GM18870 (cell line): ENCODE measurements around the gene CTSZ.
"Not testable (repeated sequence)": the region's sequence is repeated elsewhere in the genome, so short reads cannot be mapped to it uniquely, and the experiment has no call there.

Source experiments
- ATAC-seq: cut with Tn5 transposase; IDR thresholded peaks from one replicate; pipeline ENCODE4 v1.9.1; 2021; ENCODE audit warnings: moderate library complexity; ENCODE audit not compliant: unreplicated experiment

The CTSZ gene

GRCh38 chr20:59006864-59007664 lies at the start of gene CTSZ:
Gene CTSZ (minus strand): TSS chr20:59007254. CDS start chr20:59007128, 126 bp downstream.
- ATAC-seq, result no peak

- ATAC-seq, result no peak
Measured at GRCh38 chr20:59055302-59055701, 48.2 kb upstream of the CTSZ start.

DNA sequence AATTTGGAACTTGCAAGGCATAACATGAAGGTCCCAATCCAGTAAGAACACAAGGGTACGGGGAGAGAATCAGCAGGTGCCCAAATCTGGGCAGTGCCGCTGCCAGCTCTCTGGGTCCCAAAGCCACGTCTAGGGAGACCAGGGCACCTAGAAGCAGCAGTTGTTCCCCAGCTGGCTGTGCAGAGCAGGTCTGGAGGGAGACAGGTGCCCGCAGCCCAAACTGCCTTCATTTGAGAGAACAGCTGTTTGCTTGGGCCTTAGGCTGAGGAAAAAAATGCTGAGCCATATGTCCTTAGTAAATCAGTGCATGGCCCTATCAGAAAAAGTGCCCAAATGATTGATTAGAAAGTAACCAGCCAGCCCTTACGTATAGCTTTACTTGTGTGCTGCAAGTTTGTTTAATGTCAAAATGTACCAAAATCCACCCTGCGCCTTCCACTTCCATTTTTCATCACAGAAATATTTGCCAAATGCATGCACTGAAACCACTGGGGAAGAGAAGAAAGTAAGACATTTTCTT lies 44.7 kb upstream of the CTSZ start:
- no peak for ATAC-seq

- no peak for ATAC-seq
Measured at GRCh38 chr20:59050437-59050836, 43.4 kb upstream of the CTSZ start.

DNA sequence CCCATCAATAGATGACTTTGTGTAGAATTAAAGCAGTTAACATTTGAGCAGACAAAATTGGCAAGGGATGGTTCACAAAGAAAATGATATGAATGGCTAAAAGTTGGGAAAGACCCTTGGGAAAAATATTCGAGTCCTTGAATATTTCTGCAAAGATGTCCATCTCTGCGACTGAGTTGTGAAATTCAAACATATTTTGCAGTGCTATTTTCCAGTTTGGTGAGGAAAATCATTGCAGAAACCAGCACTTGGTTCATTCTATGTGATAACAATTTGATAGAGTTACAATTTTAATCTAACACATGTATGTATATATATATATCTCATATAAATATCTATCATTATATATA lies 41.6 kb upstream of the CTSZ start:
- ATAC-seq, result no peak

GRCh38 chr20:59047938-59048680 lies 41.1 kb upstream of the CTSZ start:
- no peak for ATAC-seq

DNA sequence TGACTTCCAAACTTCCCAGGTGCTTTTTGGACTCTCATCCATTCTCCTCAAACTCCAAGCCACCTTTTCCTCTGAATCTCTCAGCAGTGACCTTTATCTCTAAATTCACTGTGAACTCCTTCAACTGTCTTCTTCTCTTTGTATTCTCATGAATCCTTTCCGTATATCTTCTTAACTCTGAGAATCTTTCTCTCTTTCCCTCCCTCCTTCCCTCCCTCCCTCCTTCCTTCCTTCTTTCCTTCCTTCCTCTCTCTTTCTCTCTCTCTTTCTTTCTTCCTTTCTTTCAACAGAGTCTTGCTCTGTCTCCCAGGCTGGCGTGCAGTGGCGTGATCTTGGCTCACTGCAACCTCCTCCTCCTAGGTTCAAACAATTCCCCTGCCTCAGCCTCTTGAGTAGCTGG lies 39.8 kb upstream of the CTSZ start:
- no peak for ATAC-seq

DNA sequence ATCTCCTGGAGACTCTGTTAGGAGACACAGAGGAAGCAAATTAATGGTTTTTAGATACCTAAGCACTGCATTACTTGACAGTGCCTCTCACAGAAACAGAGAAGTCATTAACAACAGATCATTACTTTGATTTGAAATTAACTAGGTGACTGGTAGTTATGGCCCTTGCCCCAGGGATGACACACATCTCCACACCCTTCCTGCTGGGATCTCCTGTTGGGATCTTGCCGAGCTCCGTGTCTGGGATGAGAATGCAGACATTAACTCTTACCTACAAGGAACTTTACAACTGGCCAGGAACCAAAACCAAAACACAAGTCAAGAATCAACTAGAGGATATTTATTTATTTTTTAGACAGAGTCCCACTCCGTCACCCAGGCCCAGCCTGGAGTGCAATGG lies 37.7 kb upstream of the CTSZ start:
- ATAC-seq, result no peak

GRCh38 chr20:59044295-59044694 lies 37.2 kb upstream of the CTSZ start:
- ATAC-seq, result no peak

DNA sequence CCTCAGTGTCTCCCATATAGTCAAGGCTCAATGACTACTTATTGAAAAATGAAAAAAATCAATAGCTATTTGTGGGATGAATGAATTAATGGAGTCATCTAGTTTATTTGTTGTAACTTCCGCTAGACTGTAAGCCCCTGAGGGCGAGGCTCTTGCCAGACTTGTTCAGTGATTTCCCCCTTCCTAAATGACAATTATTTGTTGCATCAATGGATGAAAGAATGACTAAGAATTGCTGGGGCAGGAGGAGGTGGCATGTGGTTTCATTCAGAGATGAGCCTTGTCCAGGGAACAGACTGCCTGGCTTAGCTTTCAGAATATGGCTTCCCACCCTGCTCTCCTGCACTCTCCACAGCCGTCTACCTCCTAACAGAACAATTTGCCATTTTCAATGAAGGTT lies 36.6 kb upstream of the CTSZ start:
- ATAC-seq, result no peak

GRCh38 chr20:59042796-59043631 lies 36.0 kb upstream of the CTSZ start:
- ATAC-seq, result peak; percentile 72

GRCh38 chr20:59042151-59042795 lies 35.2 kb upstream of the CTSZ start, which contains the start of gene PRELID3B:
Gene PRELID3B (minus strand): TSS chr20:59042786. CDS start chr20:59042730, 56 bp downstream.
- peak; percentile 29 for ATAC-seq

DNA sequence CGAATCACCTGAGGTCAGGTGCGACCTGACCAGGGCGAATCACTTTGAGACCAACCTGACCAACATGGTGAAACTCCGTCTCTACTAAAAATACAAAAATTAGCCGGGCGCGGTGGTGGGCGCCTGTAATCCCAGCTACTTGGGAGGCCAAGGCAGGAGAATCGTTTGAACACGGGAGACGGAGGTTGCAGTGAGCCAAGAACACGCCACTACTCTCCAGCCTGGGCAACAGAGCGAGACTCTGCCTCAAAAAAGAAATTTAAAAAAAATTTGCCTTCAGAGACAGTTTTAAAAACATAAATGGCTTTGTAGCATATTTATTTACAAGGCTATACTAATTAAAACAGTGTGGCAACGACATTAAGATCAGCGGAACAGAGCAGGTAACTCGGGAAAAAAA lies 34.4 kb upstream of the CTSZ start:
- not testable (repeated sequence) for ATAC-seq

GRCh38 chr20:59040667-59041066 lies 33.6 kb upstream of the CTSZ start:
- no peak for ATAC-seq

GRCh38 chr20:59039233-59039632 lies 32.2 kb upstream of the CTSZ start:
- no peak for ATAC-seq

GRCh38 chr20:59037386-59037785 lies 30.3 kb upstream of the CTSZ start:
- ATAC-seq, result no peak

- no peak for ATAC-seq
Measured at GRCh38 chr20:59035381-59035780, 28.3 kb upstream of the CTSZ start.

GRCh38 chr20:59033616-59034165 lies 26.6 kb upstream of the CTSZ start:
- no peak for ATAC-seq

DNA sequence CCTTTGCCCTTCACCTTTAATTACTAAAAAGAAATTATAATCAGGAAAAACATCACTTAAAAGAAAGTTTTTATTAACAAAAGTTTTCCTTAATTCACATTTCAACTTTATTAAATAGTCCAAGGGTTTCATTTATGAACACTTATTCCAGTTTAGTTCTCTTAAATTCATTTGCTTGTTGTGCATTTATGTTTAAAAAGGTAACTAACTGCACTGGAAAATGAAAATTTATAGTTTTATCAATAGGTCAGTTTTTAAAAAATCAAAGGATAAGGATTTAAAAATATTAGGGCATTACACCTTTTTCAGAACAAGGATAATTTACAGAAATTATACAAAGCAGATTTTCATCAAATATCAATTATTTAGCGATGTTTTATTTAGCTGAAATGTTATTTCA lies 26.0 kb upstream of the CTSZ start:
- no peak for ATAC-seq

DNA sequence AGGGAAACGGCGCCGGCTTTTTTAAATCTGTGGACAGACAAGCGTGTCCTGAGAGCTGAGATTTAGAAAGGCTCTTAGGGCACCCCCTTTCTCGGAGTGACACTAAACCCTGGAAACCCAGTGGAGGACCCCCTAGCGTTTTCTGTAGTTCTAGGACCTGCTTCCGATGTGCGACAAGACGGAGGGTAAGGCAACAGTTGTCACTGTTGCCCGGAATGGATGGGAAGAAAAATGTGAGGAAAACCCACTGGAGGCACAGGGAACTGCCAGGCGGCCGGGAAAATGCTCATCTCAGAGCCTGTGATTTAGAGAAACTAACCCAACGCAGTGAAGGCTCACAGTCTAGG lies 25.6 kb upstream of the CTSZ start:
- ATAC-seq, result peak; percentile 41
